Activated CD8-positive, alpha-beta memory T cell treated with anti-CD3 and anti-CD28 coated beads for 48 hours (primary cell): ENCODE results near the gene IFITM2.
"Not testable (repeated sequence)": the region's sequence is repeated elsewhere in the genome, so short reads cannot be mapped to it uniquely, and the experiment has no call there.

Source experiments
- DNase-seq, 3 experiments: peaks; one replicate each; pipeline ENCODE4 v3.0.0-alpha.2; 2020; ENCODE audit warnings: low read depth in 2 of 3, low spot score in 2 of 3

IFITM2 gene

GRCh38 chr11:281486-282161 lies 26.0 kb upstream of the IFITM2 start:
- DNase-seq = no peak

- DNase-seq = no peak
These were observed 25.4 kb upstream of the IFITM2 start for GRCh38 chr11:282171-282570.

GRCh38 chr11:282630-283360 lies 24.8 kb upstream of the IFITM2 start:
- DNase-seq = no peak

GRCh38 chr11:283405-284104 lies 24.1 kb upstream of the IFITM2 start:
- DNase-seq = no peak

- no peak for DNase-seq
These were observed 23.3 kb upstream of the IFITM2 start for GRCh38 chr11:284105-285020.

GRCh38 chr11:285021-285893 lies 22.4 kb upstream of the IFITM2 start:
- DNase-seq = no peak

DNA sequence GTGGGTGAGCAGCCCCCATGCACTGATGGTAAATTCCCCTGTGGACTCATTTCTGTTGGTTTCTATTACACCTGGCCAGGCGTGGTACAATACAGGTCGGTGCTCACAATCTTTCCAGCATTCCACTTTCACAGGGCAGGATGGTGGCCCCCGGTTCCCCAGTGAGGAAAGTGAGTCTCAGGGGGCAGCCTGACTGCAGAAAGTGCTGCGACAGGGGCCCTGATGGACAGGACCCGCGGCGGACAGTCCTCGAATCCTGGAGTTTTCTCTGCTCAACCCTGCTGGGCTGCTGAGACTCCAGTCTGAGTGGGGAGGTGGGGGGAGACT lies 21.8 kb upstream of the IFITM2 start:
- no peak for DNase-seq

DNA sequence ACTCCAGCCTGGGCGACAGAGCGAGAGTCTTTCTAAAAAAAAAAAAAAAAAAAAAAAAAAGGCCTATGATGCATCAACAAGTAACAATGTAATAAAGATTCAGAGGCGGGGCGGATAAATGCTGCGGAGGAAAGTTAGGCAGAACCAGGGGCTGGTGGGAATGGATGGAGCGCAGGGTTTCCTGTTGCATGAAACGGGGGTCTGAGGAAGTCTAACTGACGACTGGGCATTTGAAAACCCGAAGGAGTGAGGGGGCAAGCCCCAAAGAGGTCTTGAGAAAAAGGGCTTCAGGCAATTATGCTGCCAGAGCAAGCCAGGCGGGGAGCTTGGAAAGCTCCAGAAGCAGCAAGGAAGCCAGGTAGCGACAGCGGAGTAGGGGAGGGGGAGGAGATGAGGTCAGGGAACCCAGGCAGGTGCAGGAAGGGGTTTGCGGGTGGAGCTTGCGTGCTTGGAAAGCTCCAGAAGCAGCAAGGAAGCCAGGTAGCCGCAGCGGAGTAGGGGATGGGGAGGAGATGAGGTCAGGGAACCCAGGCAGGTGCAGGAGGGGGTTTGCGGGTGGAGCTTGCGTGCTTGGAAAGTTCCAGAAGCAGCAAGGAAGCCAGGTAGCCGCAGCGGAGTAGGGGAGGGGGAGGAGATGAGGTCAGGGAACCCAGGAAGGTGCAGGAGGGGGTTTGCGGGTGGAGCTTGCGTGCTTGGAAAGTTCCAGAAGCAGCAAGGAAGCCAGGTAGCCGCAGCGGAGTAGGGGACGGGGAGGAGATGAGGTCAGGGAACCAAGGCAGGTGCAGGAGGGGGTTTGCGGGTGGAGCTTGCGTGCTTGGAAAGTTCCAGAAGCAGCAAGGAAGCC lies 20.4 kb upstream of the IFITM2 start:
- DNase-seq = not testable (repeated sequence)

GRCh38 chr11:287821-288477 lies 19.7 kb upstream of the IFITM2 start:
- no peak for DNase-seq

GRCh38 chr11:288478-289397 lies 18.9 kb upstream of the IFITM2 start, which contains the start of gene PGGHG:
TSS of gene PGGHG (plus strand) at chr11:289126. CDS start at chr11:289817, 691 bp downstream.
- DNase-seq = no peak

DNA sequence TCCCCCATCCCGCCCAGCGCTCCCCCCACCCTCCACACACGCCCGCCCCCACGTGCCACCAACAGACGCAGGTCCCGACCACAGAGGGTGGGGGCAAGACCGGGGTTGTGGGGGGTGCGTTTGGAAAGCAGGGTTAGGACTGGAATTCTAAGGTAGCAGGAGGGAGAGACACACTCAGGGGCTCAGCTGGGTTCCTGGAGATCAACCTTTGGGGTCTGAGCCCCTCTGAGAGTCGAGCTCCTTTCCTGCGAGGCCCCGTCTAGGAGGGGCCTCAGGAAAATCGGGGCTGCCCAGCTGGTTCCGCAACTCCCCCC lies 18.3 kb upstream of the IFITM2 start:
- DNase-seq = no peak

- no peak for DNase-seq
These were observed 17.6 kb upstream of the IFITM2 start for GRCh38 chr11:289712-290620.

DNA sequence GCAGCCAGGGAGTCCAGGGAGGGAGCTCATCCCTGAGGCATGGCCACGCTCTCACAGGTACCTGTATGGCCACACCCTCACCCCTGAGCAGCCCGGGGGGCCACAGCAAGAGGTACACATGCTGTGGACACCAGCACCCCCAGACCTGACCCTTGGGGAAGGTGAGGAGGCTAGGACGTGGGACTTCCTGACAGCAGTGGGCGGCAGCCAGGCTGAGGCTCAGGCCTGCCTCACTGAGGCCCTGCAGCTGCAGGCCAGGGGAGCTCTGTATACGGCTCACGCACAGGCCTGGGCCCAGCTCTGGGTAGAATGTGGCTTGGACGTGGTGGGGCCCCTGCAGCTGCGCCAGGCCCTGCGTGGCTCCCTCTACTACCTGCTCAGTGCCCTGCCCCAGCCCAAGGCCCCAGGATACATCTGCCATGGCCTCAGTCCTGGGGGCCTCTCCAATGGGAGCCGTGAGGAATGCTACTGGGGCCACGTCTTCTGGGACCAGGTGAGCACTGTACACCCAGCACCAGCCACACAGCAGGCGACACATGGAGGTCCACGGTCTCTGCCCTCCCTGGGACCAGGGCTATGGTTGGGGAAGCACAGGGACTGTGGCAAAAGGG lies 16.9 kb upstream of the IFITM2 start:
- no peak for DNase-seq

- no peak for DNase-seq
These were observed 16.1 kb upstream of the IFITM2 start for GRCh38 chr11:291281-292210.
